Prostate gland (tissue), 2 donors: Measurements from ENCODE around the gene ADAMTSL3.

ENCODE experiments used
- CTCF ChIP-seq, 4 experiments: fragments of 200-600 bp in 2 of 4; fragments of 450-650 bp in 2 of 4; sonication (generic) in 2 of 4; IDR thresholded peaks; 1 replicate in 3 of 4; 2 replicates in 1 of 4; pipeline ENCODE4 v1.5.1; 2016 to 2019; ENCODE audit warnings: antibody characterized with exemption in 4 of 4, mild to moderate bottlenecking in 2 of 4, moderate library complexity in 2 of 4
- POLR2A ChIP-seq: fragments of 450-650 bp; IDR thresholded peaks from one replicate; pipeline ENCODE4 v1.6.1; 2016; ENCODE audit warnings: antibody characterized with exemption, mild to moderate bottlenecking
- POLR2AphosphoS5 ChIP-seq: sonication (generic); formaldehyde crosslinking; IDR thresholded peaks from one replicate; pipeline ENCODE4 v1.6.1; 2017; ENCODE audit warnings: antibody characterized with exemption

- TF ChIP-seq CTCF (IDR thresholded peaks at IDR 0.05): no peak
- TF ChIP-seq POLR2A: no peak
- TF ChIP-seq POLR2AphosphoS5: no peak
These were observed 275.7 kb downstream of the ADAMTSL3 start for GRCh38 chr15:83929619-83930018.
